ENCODE measurements around the gene MB. TPM values are rescaled to one million over a fixed set of nuclear protein-coding genes. Genes with fewer than 3 reads are reported as not detected.

Gene MB
- total RNA-seq, 3 donors from 2014 or later = 0.48 to 13.1 (median 10.0) TPM

DNA sequence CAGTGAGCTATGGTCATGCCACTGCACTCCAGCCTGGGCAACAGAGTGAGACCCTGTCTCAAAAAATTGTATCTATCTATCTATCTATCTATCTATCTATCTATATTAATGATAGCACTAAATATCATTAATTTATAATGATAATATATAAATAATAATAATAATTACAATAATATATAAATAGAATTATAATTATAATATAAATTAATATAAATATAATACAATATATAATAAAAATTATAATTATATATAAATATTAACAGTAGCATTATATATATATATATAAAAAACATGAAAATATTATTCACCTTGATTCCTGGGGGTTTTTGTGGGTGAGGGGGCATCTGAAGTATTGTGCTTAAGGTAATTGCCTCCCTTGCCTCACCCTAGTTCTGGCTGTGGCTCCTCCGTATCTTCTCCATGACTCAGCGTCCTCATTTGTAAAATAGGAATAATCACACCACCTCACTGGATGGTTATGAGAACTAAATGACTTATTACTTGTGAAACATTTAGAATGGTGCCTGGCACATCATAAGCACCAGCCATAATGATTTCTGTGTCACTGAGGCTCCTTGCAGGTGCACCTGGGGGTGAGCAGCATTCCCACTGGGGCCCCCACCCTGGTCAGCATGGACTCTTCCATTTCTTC lies 57.6 kb downstream of the MB start:
- H3K9me3 ChIP-seq = no peaks in the 10 kb centered on the region
- H3K4me1 ChIP-seq = no peaks in the 10 kb centered on the region
- no peak overlapping the region for H3K4me3 ChIP-seq
- H3K27ac ChIP-seq = no peak overlapping the region
- TF ChIP-seq, protein P1, sequence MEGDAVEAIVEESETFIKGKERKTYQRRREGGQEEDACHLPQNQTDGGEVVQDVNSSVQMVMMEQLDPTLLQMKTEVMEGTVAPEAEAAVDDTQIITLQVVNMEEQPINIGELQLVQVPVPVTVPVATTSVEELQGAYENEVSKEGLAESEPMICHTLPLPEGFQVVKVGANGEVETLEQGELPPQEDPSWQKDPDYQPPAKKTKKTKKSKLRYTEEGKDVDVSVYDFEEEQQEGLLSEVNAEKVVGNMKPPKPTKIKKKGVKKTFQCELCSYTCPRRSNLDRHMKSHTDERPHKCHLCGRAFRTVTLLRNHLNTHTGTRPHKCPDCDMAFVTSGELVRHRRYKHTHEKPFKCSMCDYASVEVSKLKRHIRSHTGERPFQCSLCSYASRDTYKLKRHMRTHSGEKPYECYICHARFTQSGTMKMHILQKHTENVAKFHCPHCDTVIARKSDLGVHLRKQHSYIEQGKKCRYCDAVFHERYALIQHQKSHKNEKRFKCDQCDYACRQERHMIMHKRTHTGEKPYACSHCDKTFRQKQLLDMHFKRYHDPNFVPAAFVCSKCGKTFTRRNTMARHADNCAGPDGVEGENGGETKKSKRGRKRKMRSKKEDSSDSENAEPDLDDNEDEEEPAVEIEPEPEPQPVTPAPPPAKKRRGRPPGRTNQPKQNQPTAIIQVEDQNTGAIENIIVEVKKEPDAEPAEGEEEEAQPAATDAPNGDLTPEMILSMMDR (IDR thresholded peaks at IDR 0.05) = no peak
- TF ChIP-seq POLR2A (IDR thresholded peaks at IDR 0.05) = no peak
- no peak for TF ChIP-seq POLR2AphosphoS5 (IDR thresholded peaks at IDR 0.05)
- no peaks in the 10 kb centered on the region for H3K27me3 ChIP-seq
- no peak for DNase-seq (ENCODE audit: low spot score in 2 of 2)
- H3K36me3 ChIP-seq = no peaks in the 10 kb centered on the region
- intact Hi-C loops (cut with DNase I; ENCODE audit: low total_unique reads) = no loop called here

DNA sequence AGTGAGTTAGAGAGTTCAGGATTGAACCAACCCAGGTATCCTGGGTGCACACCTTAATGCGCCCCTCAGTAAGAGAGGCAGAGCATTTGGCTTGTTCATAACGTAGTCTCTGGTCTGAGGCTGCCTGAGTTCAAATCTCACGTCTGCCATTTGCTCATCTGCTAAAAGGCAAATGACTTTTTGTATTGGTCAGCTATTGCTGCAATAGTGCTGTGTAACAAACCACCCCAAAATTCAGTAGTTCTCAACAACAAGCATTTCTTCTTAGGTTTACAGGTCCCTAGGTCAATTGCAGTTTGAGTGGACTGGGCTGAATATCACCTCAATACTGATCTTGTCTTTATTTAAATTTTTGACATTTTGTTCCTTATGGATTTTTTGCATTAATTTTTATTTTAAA lies 58.4 kb downstream of the MB start:
- no peaks in the 10 kb centered on the region for H3K36me3 ChIP-seq
- intact Hi-C loops (cut with DNase I; ENCODE audit: low total_unique reads) = no loop called here
- H3K9me3 ChIP-seq = no peaks in the 10 kb centered on the region
- H3K4me1 ChIP-seq = no peaks in the 10 kb centered on the region
- H3K27ac ChIP-seq = no peak overlapping the region
- no peaks in the 10 kb centered on the region for H3K27me3 ChIP-seq
- TF ChIP-seq, protein P1 (IDR thresholded peaks at IDR 0.05) = no peak
- TF ChIP-seq POLR2A (IDR thresholded peaks at IDR 0.05) (no peak), POLR2AphosphoS5 (IDR thresholded peaks at IDR 0.05) (no peak)
- DNase-seq (ENCODE audit: low spot score in 2 of 2) = no peak
- H3K4me3 ChIP-seq = no peak overlapping the region

DNA sequence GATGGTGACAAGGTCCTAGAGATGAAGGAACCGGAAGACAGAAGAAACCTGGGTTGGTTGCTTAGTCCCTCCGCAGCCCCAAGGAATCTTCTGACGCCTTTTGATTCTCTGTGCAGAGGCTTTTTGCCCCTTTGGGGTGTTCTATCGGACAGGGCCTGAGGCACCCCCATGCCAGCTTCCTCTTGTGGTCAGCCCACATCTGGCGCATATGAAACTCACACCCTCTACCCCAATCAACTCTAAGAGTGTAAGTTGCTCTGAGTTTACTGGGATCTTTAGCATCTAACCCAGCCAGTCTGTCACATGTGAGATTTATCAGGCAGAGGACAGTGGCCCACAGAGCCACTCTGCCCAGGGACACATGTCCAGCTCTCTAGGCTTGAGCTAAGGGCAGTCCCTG lies 59.1 kb downstream of the MB start:
- H3K36me3 ChIP-seq = no peaks in the 10 kb centered on the region
- no peaks in the 10 kb centered on the region for H3K4me1 ChIP-seq
- DNase-seq (ENCODE audit: low spot score in 2 of 2) = no peak
- no peak overlapping the region for H3K4me3 ChIP-seq
- no peaks in the 10 kb centered on the region for H3K9me3 ChIP-seq
- no peaks in the 10 kb centered on the region for H3K27me3 ChIP-seq
- H3K27ac ChIP-seq = no peak overlapping the region
- TF ChIP-seq, protein P1 (IDR thresholded peaks at IDR 0.05) = no peak
- TF ChIP-seq POLR2A (IDR thresholded peaks at IDR 0.05) (no peak), POLR2AphosphoS5 (IDR thresholded peaks at IDR 0.05) (no peak)
- intact Hi-C loops (cut with DNase I; ENCODE audit: low total_unique reads) = no loop called here

Other genes with a start within 250 kb of the MB start
- gene HMOX1, start 236.2 kb downstream of the MB start, total RNA-seq = 10 to 100 TPM; 11.5 to 38.6 (median 21.3) TPM
- gene MCM5, start 217.2 kb downstream of the MB start, total RNA-seq = 10 to 100 TPM; 16.4 to 23.3 (median 16.8) TPM
- gene RASD2, start 76.5 kb downstream of the MB start, total RNA-seq = 1 to 10 TPM in 1 of 3 donors, under 1 TPM in 2; 0.16 to 1.3 (median 0.88) TPM
- gene APOL6, start 31.1 kb upstream of the MB start, total RNA-seq = 10 to 100 TPM; 21.2 to 59.7 (median 25.6) TPM
- not detected for gene APOL5, start 100.5 kb upstream of the MB start, total RNA-seq

All from breast epithelium (tissue), 4 donors.